HG03442 (cell line): ENCODE measurements around the gene CCNT2.
"Not testable (repeated sequence)": the region's sequence is repeated elsewhere in the genome, so short reads cannot be mapped to it uniquely, and the experiment has no call there.

Experiments used
- ATAC-seq: cut with Tn5 transposase; IDR thresholded peaks from one replicate; pipeline ENCODE4 v1.9.1; 2021; ENCODE audit warnings: mild to moderate bottlenecking, moderate library complexity; ENCODE audit not compliant: unreplicated experiment

CCNT2 gene

DNA sequence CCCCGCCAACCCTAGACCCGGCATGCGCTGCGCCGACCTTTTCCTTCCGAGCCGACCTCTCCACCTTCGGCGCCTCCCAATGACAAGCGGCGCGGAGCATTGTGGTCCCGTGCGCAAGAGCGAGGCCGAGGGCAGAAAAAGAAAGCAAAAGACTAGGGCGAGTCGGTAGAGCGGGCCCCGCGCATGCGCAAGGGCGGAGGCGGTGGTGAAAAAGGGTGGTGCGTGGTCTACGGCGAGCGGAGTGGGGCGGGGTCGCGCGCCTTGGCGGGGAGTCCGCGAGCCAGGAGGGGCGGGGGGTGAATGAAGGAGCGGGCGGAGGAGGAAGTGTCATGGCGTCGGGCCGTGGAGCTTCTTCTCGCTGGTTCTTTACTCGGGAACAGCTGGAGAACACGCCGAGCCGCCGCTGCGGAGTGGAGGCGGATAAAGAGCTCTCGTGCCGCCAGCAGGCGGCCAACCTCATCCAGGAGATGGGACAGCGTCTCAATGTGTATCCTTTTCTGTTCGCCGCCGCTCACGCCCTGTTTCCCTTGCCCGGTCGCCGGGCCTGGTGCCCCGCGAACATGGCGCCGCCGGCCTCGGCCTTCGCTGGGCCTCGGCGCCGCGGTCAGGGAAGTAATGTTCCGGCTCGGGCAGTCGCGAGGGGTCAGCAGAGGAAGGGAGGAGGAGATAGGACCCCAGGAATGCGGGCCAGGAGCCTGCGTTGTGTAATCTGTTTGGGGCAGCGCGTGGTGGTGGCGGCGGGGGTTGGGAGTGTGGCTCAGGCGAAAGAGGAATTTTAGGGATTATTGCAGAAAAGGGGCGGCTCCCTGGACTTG, at the start of gene CCNT2:
Gene CCNT2, plus strand, starts transcription at position 297 of the 815 bp plus-strand sequence. Its CDS starts 33 bp downstream, at position 330.
- peak; percentile 82 for ATAC-seq

- no peak for ATAC-seq
Observed at GRCh38 chr2:134869946-134870736, 48.5 kb upstream of the CCNT2 start.

DNA sequence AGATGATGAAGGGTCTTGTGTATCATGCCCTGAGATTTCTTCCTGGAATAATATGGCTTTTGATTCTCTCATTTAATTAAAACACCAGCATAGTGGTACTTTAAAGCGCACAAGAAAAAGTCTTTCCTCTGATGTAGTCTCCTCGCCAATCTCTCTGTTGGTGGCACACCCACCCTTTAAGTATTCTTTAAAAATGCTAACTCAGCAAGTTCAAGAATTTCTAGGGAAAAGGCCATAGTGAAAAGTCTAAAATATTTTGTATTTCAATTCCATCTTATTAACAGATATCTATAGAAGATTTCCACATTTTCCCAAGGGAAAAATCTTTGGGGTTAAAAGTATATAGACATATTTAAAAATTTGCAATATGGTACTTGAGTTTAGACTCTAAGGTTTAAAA, 45.5 kb upstream of the CCNT2 start:
- ATAC-seq = no peak

DNA sequence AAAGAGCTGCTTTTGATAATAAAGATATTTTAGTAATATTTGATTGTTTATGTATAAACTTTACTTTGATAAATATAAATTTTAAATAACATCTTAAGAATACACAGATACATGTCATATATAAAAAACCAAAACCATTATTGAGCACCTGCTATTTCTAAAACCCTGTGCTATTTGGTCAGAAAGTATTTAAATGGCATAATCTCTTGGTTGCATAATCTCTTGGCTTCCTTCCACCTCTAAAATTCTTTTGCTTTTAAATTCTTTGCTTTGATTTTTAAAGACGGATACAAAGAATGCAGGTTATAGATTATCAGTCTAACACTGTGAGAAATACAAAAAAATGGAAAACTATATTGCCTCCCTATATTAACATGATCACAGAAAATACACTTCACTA, 43.3 kb upstream of the CCNT2 start:
- ATAC-seq = no peak

DNA sequence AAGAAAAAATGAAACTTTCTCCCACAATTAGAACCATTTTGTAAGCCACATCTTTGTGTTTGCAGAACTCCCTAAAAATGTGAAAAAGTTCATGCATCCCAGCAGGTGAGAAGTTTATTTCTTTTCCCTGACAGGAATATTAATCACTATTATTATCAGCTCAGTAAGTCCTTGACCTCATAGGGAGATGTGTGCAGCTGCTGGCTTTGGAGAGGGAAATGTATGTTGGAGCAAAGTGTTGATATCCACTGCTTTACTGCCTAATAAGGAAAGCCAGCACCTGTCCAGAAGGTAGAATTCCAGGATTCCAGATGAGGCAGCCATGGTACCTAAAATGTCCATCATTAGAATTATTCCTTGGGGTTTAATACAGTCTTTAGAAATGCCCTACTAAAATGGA, 35.8 kb upstream of the CCNT2 start:
- no peak for ATAC-seq

DNA sequence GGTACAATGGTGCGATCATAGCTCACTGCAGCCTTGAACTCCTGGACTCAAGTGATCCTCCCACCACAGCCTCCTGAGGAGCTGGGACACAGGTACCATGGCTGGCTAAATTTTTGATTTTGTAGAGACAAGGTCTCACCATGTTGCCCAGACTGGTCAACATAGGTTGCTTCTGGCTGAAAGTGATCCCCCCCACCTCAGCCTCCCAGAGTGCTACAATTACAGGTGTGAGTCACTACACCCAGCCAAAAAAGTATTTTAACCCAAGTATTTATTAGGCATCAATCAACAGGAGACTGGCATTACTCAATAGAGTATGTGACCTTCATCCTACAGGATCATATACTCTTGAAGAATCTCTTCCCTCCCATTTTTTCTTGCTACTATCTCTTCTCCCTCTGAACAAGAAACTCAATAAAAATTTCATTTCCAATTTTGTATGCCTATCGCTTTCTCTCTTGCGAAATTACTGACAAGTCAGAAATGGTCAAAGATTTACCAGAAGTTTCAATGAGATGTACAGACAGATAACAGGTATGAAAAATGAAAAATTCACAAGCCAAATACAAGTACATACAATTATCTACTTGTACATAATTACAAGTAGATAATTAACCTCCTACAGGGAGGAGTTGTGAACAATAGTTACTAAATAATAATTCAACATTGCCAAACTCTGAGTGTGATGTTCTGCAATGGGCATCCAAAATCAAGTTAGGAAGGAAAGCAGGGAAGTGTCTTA, 34.9 kb upstream of the CCNT2 start:
- no peak for ATAC-seq

- ATAC-seq = no peak
Observed at GRCh38 chr2:134884435-134884834, 34.2 kb upstream of the CCNT2 start.

DNA sequence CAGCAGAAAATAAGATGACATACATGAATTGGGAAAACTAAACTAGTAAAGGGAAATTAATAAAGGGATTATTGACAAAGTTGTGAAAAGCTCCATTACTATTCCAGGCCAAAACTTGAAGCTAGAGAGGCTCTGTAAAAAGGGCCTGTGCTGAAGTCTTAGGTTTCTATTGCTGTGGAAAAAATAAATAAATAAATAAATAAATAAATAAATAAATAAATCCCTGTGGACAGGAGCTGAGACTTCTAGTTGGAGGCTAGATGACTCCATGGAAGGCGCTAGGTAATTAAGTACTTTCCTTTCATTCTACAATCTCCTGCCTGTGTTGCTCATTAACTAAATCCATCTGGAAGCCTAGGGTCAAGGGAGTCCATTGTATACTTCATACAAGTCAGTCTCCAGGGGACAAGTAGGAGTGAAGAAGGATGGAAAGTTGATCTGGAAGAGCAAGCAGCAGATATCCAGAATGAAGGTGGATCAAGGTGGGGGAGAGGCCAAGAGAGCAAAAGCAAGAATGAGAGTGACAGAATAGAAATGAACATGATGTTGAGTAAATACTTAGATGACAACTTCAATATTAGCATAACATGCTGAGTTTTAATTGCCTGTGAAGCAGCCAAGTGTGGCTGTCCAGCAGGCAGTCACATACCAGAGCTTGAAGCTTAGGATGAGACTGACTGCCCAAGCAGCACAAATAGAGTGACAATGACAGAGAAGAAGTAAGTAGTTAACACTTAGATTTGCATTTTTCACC, 26.2 kb upstream of the CCNT2 start:
- ATAC-seq = no peak

- ATAC-seq = no peak
Observed at GRCh38 chr2:134897932-134898331, 20.7 kb upstream of the CCNT2 start.

DNA sequence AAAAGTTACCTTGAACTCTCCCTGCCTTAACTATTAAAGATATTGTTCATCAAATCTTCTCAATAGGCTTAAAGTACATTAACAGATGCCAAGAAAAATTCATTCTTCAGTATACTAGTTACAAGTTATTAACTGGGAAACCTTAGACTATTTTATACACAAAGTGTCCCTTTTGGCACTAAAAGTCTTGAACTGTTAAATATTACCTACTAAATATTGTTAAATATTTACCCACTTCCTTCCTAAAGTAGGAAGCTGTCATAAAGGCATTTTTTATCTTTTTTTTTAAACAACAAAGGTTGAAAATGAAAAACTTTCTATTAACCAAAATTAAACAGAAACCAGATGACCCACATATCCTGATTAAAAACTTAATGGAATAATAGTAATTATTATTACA, 19.4 kb upstream of the CCNT2 start:
- no peak for ATAC-seq

- ATAC-seq = no peak
Observed at GRCh38 chr2:134900151-134900550, 18.5 kb upstream of the CCNT2 start.

GRCh38 chr2:134903701-134904100, 14.9 kb upstream of the CCNT2 start:
- ATAC-seq = not testable (repeated sequence)

DNA sequence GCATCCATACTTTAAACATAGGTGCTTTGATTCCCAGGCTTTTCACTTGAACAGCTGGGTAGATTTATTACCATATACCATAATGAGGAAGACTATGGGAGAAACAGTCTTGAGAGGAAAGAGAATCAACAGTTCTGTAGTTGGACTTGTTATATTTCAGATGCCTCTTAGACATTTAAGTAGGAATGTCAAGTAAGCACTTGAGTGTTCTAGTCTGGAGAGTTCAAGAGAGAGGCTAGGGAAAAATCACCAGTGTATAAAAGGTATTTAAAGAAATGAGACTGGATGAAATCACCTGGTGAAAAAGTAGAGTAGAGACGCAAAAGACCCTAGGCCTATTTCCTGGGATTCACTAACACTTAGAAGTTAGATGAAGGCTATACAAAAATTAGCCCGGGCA, 13.5 kb upstream of the CCNT2 start:
- ATAC-seq = no peak

- ATAC-seq = no peak
Observed at GRCh38 chr2:134906726-134907125, 11.9 kb upstream of the CCNT2 start.

- ATAC-seq = not testable (repeated sequence)
Observed at GRCh38 chr2:134907441-134908116, 11.0 kb upstream of the CCNT2 start.

GRCh38 chr2:134910763-134911399, 7.7 kb upstream of the CCNT2 start:
- no peak for ATAC-seq

GRCh38 chr2:134911400-134911785, 7.2 kb upstream of the CCNT2 start:
- no peak for ATAC-seq

DNA sequence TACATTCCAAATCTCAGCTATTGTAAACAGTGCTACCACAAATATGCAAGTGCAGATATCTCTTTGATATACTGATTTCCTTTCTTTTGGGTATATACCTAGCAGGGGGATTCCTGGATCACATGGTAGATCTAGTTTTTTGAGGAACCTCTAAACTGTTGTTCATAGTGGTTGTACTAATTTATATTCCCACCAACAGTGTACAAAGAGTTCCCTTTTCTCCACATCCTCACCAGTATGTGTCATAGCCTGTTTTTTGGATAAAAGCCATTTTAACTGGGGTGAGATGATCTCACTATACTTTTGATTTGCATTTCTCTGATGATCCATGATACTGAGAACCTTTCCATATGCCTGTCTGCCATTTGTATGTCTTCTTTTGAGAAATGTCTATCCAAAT, 6.3 kb upstream of the CCNT2 start:
- no peak for ATAC-seq

- ATAC-seq = no peak
Observed at GRCh38 chr2:134917360-134917865, 1.2 kb upstream of the CCNT2 start.
